Activated CD8-positive, alpha-beta T cell treated with anti-CD3 and anti-CD28 coated beads, Interleukin-2, amount 10 ng/mL, durations not matched to agents 7 days and 5 days (primary cell): ENCODE data around the gene GABARAPL1. TPM values are rescaled to one million over a fixed set of nuclear protein-coding genes. Genes with fewer than 3 reads are reported as not detected.

Experiments used
- ATAC-seq: fragments of 150-1000 bp; cut with Tn5 transposase; one replicate; pipeline ENCODE4 v1.10.0; 2021; ENCODE audit warnings: moderate library complexity
- CTCF ChIA-PET: fragments of 350-600 bp; sonication (Branson Sonifier 250); formaldehyde crosslinking; loops from one replicate; lab custom pipeline; 2021; ENCODE audit warnings: antibody characterized with exemption; lab: Charles Lee
- POLR2A ChIA-PET: fragments of 350-600 bp; sonication (Branson Sonifier 250); formaldehyde crosslinking; loops from one replicate; lab custom pipeline; 2021; ENCODE audit warnings: antibody characterized with exemption; lab: Charles Lee
- DNase-seq: peaks from one replicate; pipeline ENCODE4 v3.0.0-alpha.2; 2020
- H3K27ac Mint-ChIP-seq: one replicate; pipeline ENCODE4 v1.8.0; 2021; ENCODE audit warnings: mild to moderate bottlenecking, mixed read lengths
- H3K27me3 Mint-ChIP-seq: one replicate; pipeline ENCODE4 v1.8.0; 2021; ENCODE audit warnings: low read depth, mixed read lengths
- H3K36me3 Mint-ChIP-seq: one replicate; pipeline ENCODE4 v1.8.0; 2021; ENCODE audit warnings: low read depth, mixed read lengths
- H3K4me1 Mint-ChIP-seq: one replicate; pipeline ENCODE4 v1.8.0; 2021; ENCODE audit warnings: low read depth, mixed read lengths
- H3K4me3 Mint-ChIP-seq: one replicate; pipeline ENCODE4 v1.8.0; 2021; ENCODE audit warnings: mild to moderate bottlenecking, mixed read lengths
- H3K9me3 Mint-ChIP-seq: one replicate; pipeline ENCODE4 v1.8.0; 2022; ENCODE audit warnings: mixed read lengths; ENCODE audit not compliant: insufficient read depth
- total RNA-seq, 2 experiments: library from RNA; stranded (reverse); gene quantifications; one replicate each; pipeline ENCODE4 v1.2.3, GENCODE V29; 2021

Gene GABARAPL1
- total RNA-seq, 2 experiments from 2014 or later = 15.1 to 17.0 TPM

GRCh38 chr12:10238526-10238925 is 25.8 kb downstream of the GABARAPL1 start:
- Mint-ChIP-seq H3K4me3 (no peak overlapping the region), H3K4me1 (peaks cover 49% of the 10 kb centered on the region), H3K9me3 (peaks cover 8% of the 10 kb centered on the region), H3K36me3 (peaks cover 33% of the 10 kb centered on the region), H3K27ac (no peak overlapping the region), H3K27me3 (no peaks in the 10 kb centered on the region)
- DNase-seq = no peak
- ATAC-seq = no peak
- CTCF ChIA-PET = interaction anchor here (1.0 to 1.1 kb wide), 2 partner anchors 128 to 512 kb away, joined by 3 read pairs; no protein-coding TSS in a partner anchor
- POLR2A ChIA-PET = no interaction called here

DNA sequence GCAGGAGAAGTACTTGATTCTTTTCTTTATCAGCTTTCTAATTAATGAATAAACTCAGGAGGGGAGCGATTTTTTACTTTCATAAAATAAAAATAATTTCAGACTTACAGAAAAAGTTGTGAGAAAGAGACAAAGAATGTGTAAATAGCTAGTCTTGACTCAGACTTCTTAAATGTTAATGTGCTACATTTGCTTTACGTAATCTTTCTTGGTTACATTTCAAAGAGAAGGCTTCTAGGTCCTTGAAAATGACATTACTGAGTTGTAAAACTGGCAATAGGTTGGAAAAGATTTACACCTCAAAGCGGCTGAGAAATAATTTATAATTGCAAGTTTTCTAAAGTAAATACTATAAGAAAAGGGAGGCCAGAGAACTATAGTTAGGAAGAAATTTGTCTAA is 28.6 kb downstream of the GABARAPL1 start:
- CTCF ChIA-PET = interaction anchor here (1.1 kb wide), 1 partner anchor 124 kb away, joined by 3 read pairs; no protein-coding TSS in a partner anchor
- peaks cover 49% of the 10 kb centered on the region for H3K4me1 Mint-ChIP-seq

DNA sequence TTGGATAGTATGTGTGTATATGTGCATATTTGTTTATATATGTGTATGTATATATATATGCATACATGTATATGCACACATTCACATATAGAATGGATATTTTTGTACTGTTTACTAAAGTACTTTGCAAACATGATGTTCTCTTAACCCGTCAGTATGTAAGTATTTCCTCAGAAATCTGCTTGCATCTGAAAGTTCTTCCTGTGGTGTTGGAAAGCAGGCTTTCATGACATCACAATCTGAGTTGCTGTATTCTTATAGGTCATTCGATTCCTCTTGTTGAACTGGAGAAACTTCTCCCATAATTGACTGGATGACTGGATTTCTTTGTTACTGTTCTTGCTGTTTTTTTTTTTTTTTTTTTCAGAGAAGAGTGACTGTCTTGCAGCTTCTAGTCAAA is 29.1 kb downstream of the GABARAPL1 start:
- POLR2A ChIA-PET = no interaction called here
- Mint-ChIP-seq H3K36me3 (peaks cover 14% of the 10 kb centered on the region), H3K27ac (no peak overlapping the region), H3K4me3 (no peak overlapping the region), H3K27me3 (no peaks in the 10 kb centered on the region), H3K4me1 (peaks cover 45% of the 10 kb centered on the region), H3K9me3 (no peaks in the 10 kb centered on the region)
- ATAC-seq (no peak), DNase-seq (no peak)
- CTCF ChIA-PET = interaction anchor here (1.1 kb wide), 1 partner anchor 124 kb away, joined by 3 read pairs; no protein-coding TSS in a partner anchor

More for the DNA sequence above, 28.6 kb downstream of the GABARAPL1 start:
- POLR2A ChIA-PET = no interaction called here
- H3K27me3 Mint-ChIP-seq = no peaks in the 10 kb centered on the region
- ATAC-seq = no peak
- peaks cover 15% of the 10 kb centered on the region for H3K36me3 Mint-ChIP-seq
- no peak for DNase-seq
- H3K4me3 Mint-ChIP-seq = no peak overlapping the region
- no peak overlapping the region for H3K27ac Mint-ChIP-seq
- no peaks in the 10 kb centered on the region for H3K9me3 Mint-ChIP-seq

DNA sequence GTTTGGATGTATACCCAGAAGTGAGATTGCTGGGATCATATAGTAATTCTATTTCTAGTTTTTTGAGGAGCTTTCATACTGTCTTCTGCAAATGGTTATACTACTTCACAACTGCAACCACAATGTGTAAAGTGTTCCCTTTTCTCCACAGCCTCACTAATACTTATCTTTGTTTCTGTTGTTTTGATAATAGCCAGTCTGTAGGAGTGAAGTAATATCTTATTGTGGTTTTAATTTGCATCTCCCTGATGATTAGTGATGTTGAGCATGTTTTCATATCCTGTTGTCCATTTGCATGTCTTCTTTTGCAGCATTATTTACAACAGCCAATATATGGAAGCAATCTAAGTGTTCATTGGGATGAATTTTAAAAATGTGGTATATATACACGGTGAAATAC is 29.9 kb downstream of the GABARAPL1 start:
- DNase-seq (no peak), ATAC-seq (no peak)
- Mint-ChIP-seq H3K36me3 (peaks cover 6% of the 10 kb centered on the region), H3K27me3 (no peaks in the 10 kb centered on the region), H3K4me3 (no peak overlapping the region), H3K4me1 (peaks cover 39% of the 10 kb centered on the region), H3K27ac (no peak overlapping the region), H3K9me3 (no peaks in the 10 kb centered on the region)
- CTCF ChIA-PET = no interaction called here
- POLR2A ChIA-PET = interaction anchor here (0.7 kb wide), 1 partner anchor 126 kb away, joined by 3 read pairs; no protein-coding TSS in a partner anchor

GRCh38 chr12:10243818-10244520 is 31.3 kb downstream of the GABARAPL1 start:
- ChIA-PET CTCF (interaction anchor here (0.9 to 2.1 kb wide), 5 partner anchors 8 to 123 kb away, joined by 3 to 8 read pairs (median 3); no protein-coding TSS in a partner anchor), POLR2A (interaction anchor here (0.6 kb wide), 1 partner anchor 35 kb away, joined by 4 read pairs; no protein-coding TSS in a partner anchor)
- Mint-ChIP-seq H3K27me3 (no peaks in the 10 kb centered on the region), H3K9me3 (no peaks in the 10 kb centered on the region), H3K27ac (peak overlapping the region; percentile 85), H3K4me1 (peaks cover 43% of the 10 kb centered on the region), H3K36me3 (peaks cover 5% of the 10 kb centered on the region), H3K4me3 (peak overlapping the region; percentile 71)
- ATAC-seq (peak; percentile 83), DNase-seq (peak; percentile 67)

DNA sequence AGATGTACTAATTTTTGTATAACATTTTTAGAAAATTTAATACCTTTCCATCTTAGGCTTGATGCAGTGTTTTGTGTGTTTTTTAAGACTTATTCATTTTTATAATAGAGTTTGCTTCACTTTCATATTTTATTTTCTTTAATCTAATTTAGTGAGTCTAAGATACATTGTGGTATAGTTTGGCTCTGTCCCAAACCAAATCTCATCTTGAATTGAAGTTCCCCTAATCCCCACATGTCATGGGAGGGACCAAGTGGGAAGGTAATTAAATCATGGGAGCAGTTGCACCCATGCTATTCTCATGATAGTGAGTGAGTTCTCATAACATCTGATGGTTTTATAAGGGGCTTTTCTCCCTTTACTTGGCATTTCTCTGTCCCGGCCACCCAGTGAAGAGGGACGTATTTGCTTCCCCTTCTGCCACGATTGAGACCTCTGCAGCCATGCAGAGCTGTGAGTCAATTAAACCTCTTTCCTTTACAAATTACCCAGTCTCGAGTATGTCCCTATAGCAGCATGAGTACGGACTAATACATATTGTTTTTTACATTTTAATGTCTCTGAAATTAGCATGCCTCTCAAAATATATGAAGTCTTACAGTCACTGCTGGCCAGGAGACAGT is 34.9 kb downstream of the GABARAPL1 start:
- no peaks in the 10 kb centered on the region for H3K27me3 Mint-ChIP-seq
- ATAC-seq (no peak), DNase-seq (no peak)
- H3K4me1 Mint-ChIP-seq = peaks cover 42% of the 10 kb centered on the region
- no peaks in the 10 kb centered on the region for H3K9me3 Mint-ChIP-seq
- no peak overlapping the region for H3K27ac Mint-ChIP-seq
- ChIA-PET CTCF (no interaction called here), POLR2A (no interaction called here)
- peaks cover 10% of the 10 kb centered on the region for H3K36me3 Mint-ChIP-seq
- no peak overlapping the region for H3K4me3 Mint-ChIP-seq

- DNase-seq = no peak
- Mint-ChIP-seq H3K27ac (peak overlapping the region; percentile 76), H3K36me3 (peaks cover 5% of the 10 kb centered on the region), H3K27me3 (no peaks in the 10 kb centered on the region), H3K9me3 (no peaks in the 10 kb centered on the region), H3K4me3 (peak overlapping the region; percentile 45), H3K4me1 (peaks cover 29% of the 10 kb centered on the region)
- ChIA-PET POLR2A (interaction anchor here (1.5 kb wide), 1 partner anchor 73 kb away, joined by 3 read pairs; no protein-coding TSS in a partner anchor), CTCF (interaction anchor here (1.0 kb wide), 1 partner anchor 28 kb away, joined by 5 read pairs; no protein-coding TSS in a partner anchor)
- ATAC-seq = peak; percentile 70
These were observed 37.2 kb downstream of the GABARAPL1 start for GRCh38 chr12:10249690-10250455.

DNA sequence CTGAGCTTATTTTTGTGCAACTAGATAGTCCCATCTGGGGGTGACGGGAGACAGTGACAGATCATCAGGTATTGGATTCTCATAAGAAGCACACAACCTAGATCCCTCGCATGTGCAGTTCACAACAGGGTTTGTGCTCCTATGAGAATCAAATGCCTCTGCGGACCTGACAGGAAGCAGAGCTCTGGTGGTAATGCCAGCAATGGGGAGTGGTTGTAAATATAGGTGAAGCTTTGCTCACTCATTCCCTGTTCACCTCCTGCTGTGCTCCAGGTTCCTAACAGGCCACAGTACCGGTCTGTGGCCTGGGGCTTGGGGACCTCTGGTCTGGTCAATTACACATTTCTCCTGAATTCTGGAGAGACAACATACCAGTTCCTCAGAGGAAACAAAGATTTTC is 39.0 kb downstream of the GABARAPL1 start:
- H3K27ac Mint-ChIP-seq = no peak overlapping the region
- POLR2A ChIA-PET = no interaction called here
- H3K36me3 Mint-ChIP-seq = peaks cover 5% of the 10 kb centered on the region
- peaks cover 13% of the 10 kb centered on the region for H3K9me3 Mint-ChIP-seq
- CTCF ChIA-PET = no interaction called here
- no peak for ATAC-seq
- H3K4me1 Mint-ChIP-seq = peaks cover 29% of the 10 kb centered on the region
- no peak overlapping the region for H3K4me3 Mint-ChIP-seq
- H3K27me3 Mint-ChIP-seq = no peaks in the 10 kb centered on the region
- no peak for DNase-seq

- no peaks in the 10 kb centered on the region for H3K27me3 Mint-ChIP-seq
- ATAC-seq (no peak), DNase-seq (no peak)
- peaks cover 13% of the 10 kb centered on the region for H3K9me3 Mint-ChIP-seq
- peaks cover 29% of the 10 kb centered on the region for H3K4me1 Mint-ChIP-seq
- peaks cover 5% of the 10 kb centered on the region for H3K36me3 Mint-ChIP-seq
- H3K27ac Mint-ChIP-seq = no peak overlapping the region
- H3K4me3 Mint-ChIP-seq = no peak overlapping the region
- ChIA-PET POLR2A (no interaction called here), CTCF (no interaction called here)
These were observed 39.5 kb downstream of the GABARAPL1 start for GRCh38 chr12:10252201-10252600.

DNA sequence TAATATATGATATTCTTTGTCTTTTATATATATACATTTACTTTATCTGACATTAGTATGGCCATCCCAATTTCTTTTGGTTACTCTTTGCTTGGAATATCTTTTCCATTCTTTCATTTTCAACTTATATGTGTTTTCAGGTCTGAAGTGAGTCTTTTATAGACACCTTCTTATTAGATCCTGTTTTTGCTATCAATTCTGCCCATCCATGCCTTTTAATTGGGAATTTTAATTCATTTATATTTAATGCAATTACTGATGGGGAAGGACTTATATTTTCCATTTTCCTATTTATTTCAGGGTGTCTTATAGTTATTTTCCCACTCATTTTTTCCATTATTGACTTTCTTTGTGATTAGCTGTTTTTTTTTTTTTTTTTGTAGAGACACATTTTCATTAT is 43.4 kb downstream of the GABARAPL1 start:
- Mint-ChIP-seq H3K27me3 (no peaks in the 10 kb centered on the region), H3K4me1 (no peaks in the 10 kb centered on the region), H3K27ac (no peak overlapping the region), H3K36me3 (peaks cover 2% of the 10 kb centered on the region), H3K9me3 (peaks cover 13% of the 10 kb centered on the region), H3K4me3 (no peak overlapping the region)
- DNase-seq (no peak), ATAC-seq (no peak)
- CTCF ChIA-PET = interaction anchor here (1.7 kb wide), 1 partner anchor 20 kb away, joined by 7 read pairs; no protein-coding TSS in a partner anchor
- POLR2A ChIA-PET = no interaction called here

DNA sequence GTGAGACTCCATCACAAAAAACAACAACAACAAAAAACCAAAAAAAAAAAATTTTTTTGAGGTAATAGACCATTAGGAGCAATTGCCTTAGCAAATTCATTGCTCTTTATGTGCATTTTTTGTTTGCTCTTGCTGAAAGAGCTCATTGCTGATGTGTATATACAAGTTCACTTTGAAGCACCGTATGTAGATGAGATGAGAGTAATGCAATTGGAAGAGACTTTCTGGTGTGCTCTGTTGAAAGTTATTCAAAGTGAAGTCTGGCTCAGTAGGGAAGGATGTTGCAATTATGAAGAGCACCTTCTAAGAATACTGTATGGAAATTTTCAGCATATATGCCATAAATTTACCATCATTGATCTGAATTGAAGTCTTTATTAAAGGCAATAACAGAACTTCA is 48.2 kb downstream of the GABARAPL1 start:
- ChIA-PET POLR2A (interaction anchor here (0.6 kb wide), 1 partner anchor 569 kb away, joined by 4 read pairs; no protein-coding TSS in a partner anchor), CTCF (interaction anchor here (1.1 to 1.6 kb wide), 4 partner anchors 25 to 70 kb away, joined by 3 to 5 read pairs (median 4); no protein-coding TSS in a partner anchor)
- H3K36me3 Mint-ChIP-seq = peaks cover 2% of the 10 kb centered on the region
- no peak for DNase-seq
- H3K4me1 Mint-ChIP-seq = no peaks in the 10 kb centered on the region
- no peaks in the 10 kb centered on the region for H3K27me3 Mint-ChIP-seq
- H3K9me3 Mint-ChIP-seq = peaks cover 3% of the 10 kb centered on the region
- H3K27ac Mint-ChIP-seq = no peak overlapping the region
- ATAC-seq = no peak
- H3K4me3 Mint-ChIP-seq = no peak overlapping the region
